ENCODE measurements around the gene CSAD.
"Not testable (repeated sequence)": the region's sequence is repeated elsewhere in the genome, so short reads cannot be mapped to it uniquely, and the experiment has no call there.

The CSAD gene

DNA sequence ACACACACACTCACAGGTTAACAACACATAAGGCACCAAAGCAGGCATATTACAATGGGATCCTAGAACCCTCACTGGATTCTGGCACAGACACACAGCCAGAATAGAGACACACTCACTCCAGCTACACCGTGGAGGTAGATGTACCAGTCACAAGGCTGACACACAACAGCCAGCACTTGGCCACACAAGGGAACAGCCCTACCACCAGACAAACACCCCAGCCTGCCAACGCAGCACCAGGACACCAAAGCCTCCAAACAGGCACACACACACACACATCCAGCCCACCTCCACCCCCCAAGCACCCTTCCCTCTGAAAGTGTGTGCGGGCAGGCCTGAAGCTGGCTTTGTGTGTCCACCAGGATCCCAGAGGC is 37.2 kb upstream of the CSAD start:
- FAIRE-seq: no peak

DNA sequence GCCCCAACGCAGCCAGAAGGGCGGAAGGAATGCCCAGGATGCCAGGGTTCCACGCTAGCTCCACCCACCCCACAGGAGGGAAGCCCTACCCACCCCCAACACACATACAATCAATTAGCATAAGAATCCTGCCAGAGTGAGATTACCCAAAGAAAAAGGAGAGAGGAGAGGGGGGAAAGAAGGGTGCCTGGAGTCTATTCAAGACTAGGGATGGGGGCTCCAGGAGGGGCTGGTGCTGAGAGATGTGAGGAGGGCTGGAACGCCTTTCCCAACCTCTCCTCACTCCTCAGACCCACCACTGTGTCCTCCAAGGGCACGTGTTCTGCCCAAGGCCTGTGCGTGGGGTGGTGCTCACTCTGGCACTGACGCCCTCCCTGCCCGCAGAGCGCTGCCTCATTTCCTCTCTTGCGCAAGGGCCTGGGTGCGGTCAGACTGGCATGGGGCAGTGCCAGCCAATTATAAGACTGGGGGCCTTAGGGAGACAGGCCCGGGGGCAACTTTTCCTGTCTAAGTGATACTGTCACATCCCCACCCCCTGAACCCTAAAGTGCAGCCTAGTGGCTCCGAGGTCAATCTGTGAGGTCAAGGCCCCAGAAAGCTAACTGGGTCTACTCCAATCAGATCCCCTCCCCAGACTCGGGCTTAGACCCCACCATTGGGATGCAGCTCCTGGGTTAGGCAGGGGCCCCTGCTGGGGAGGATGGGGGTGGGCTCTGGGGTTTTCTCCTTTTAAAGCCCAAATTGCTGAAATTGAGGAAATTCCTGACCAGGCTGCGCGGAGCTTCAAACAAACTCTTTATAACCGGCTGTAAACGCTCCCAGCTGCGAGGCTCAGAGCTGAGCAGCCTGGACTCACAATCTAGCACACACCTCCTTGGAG is 36.6 kb upstream of the CSAD start:
- FAIRE-seq: no peak

DNA sequence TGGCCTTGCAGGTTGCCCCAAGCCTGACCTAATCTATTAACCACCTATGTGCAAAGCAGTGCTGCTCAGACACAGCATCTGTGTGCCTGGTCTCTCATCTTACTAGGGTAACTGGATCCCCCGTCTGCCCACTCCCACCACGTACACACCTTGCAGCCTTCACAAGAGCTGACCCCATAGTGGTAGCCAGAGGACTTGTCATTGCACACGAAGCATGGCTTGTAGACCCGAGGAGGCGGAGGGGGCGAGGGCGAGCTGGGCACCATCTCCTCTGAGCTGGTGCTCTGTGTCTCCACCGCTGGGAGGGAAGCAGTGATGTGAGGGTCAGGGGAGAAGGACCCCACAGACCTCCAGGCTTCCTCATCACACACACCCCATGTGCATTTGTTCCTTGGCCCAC is 34.8 kb upstream of the CSAD start:
- FAIRE-seq: no peak

DNA sequence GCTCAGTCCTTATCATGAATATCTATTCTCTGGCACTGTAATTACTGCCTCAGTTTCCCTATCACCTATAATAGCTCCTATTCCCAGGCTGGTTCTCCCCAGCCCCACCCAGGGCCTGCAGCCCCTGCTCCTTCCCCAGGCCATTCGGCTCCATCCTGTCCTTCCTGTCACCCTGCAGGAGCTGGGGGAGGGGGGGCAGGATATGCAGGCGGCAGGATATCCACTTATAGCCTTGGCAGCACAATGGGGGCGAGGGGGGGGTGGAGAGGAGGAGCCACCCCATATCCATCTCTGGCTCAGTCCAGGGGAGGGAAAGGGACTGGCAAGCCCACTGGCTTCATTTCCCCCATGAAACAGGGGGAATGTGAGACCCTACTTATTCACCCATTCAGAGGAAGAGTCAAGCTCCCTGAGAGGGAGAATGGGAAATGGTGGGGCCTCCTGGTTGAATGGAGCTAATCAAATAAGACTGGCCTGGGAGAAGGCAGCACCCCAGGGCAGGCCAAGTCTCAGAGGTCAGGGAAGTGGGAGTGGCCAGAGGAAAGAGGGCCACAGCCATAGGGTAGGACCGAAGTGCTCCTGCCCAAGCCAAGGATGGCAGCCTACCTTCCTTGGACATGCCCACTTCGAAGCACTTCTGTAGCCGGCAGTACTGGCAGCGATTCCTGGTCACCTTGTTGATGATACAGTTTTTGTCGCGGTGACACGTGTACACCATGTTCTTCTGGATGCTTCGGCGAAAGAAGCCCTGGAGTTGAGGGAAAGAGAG is 34.1 kb upstream of the CSAD start:
- no peak for FAIRE-seq

DNA sequence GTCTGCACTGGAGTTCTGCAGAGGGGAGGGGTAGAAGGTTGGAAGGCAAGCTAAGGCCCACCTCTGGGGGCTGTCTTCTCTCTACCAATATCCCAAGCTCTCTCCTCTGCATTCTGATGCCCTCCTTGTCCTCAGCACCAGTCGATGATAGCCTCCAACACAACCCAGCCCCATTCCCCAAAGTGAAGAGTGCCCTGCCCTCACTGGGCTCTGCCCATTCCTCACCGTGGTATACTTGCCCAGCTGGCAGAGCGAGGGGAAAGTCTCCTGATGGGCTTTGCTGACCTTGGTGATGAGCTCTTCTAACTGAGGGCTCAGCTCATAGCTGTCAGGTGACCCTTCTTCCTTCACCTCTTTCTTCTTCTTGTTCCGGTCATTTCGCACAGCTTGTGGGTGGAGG is 33.5 kb upstream of the CSAD start:
- FAIRE-seq: no peak

DNA sequence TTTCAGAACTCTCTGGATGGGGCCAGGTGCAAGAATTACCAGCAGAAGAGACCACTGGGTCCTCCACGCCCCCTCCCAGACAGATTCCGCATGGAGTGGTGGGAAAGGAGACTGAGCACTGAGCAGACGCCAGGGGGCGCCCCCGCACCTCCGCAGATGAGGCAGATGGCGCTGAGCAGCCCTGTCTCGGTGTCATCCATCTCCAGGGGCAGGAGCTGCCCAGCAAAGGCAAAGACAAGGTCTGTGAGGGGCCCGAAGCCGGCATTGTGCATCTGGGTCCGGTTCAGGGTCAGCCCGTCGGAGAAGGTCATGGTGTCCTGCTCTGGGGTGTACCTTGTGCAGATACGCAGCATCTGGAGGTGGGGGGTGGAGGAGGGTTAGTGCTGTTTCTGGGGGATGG is 32.6 kb upstream of the CSAD start:
- no peak for FAIRE-seq

DNA sequence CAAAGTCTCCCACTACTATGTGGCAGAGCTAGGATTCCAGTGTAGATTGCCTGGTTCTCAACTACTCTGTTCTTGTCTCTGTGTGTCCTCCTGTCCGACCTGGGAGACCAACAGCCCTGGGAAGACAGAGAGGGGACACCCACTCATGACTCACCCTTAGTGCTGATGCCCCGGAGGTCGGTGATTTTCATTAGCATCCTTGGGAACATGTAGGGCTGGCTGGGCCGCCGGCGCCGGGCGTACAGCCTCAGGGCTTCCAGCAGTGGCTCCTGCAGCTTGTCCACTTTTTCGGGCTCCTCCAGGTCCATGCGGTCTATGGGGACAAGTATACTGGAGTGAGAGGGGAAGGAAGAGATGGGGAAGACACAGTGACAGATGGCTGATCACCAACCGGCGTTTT is 32.2 kb upstream of the CSAD start:
- no peak for FAIRE-seq

DNA sequence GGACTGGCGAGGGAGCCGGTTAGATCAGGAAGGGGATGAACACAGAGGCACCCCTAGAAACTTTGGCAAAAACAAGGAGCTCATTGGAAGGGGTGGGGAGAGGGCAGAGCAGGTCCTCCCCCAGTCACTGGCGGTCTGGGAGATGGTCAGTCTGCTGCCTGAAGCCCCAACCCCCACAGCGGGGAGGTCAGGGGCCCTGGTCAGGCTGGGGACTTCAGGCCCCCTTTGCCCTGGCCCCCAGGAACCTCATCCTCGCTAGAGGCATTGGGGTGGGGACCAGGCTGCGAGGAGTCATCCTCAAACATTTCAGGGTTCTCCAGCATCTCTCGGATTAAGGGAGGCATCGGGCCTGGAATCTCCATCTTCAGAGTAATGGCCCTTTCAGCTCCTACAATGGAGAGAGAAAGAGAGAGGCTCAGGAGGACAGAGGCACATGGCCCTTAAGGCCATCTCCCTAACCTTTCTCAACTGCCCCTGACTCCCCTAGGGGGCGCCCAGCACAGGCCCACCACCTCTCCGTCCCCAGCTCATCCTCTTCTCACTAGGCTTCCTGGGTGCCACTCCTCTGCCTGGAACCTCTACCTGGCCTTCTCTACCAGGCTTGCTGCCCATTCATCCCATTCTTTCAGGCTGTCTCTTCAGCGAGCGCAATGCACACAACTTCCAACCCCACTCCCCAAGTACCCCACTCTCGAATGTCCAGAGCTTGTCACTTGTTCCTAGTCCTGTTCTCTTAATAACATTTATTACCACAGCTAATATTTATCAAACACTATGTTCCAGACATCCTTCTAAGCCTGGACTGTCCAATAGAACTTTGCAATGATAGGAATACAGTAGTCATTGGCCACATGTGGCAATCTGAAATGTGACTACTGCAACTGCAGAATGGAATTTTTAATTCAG is 31.0 kb upstream of the CSAD start:
- no peak for FAIRE-seq

DNA sequence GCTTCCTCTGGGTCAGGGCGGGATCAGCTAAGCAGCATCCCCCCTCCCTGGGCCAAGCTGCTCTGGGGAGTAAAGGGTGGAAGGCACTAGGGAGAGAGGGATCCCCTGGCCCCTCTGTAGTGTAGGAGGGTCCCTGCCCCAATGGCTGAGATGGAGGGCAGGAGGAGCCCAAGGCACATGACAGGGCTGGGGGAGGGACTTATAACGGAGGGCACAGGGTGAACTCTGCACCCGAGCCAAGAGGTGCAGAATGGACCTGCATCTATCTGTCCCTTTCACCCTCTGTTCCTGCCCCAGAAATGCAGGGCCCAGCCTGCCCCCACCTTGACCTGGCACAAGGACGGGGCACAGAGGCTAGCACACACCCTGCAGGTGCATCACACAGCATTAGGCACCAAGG is 30.1 kb upstream of the CSAD start:
- FAIRE-seq: no peak

DNA sequence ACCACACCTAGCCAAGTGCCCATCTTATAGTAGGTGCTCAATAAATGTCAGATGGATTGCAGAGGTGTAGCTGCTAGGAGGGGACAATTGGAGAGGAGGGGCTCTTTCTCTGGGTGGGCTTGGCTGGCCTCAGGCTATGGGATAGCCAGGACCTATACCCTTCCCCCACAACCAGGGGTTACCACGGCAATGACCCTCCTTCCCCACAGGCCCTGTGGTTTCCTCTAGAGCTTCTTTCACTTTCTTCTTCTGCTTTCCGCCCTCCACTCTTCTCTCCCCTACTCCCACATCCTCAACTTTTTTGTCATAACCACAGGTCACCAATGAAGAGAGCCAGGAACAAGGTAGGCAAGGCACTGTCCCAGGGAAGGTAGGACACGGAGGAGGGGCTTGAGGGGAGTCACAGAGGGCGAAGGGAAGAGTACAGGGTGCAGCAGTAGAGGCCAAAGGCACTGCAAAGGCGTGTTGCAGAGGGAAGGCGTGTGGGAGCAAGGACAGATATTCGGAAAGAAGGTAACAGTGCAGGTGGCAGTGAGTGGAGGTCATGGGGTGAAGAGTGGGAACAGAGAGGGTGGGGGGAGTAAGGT is 28.2 kb upstream of the CSAD start:
- no peak for FAIRE-seq

DNA sequence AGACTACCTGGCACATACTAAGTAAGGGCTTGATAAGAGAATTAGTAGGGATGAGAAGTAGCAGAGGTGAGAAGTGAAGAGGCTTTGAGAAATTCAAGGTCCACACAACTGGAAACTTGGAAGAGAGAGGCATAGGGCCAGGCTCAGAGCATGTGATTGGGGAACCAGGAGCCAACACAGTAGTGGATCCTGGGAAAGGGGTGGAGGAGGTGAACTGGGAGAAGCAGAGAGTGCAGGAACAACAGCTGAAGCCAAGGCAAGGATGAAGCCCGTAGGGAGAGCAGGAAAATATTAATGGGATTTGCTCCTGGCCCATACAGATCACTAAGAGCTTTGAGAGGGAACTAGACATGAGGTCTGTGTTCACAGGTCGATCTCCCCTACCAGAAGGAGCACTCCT is 27.7 kb upstream of the CSAD start:
- no peak for FAIRE-seq

DNA sequence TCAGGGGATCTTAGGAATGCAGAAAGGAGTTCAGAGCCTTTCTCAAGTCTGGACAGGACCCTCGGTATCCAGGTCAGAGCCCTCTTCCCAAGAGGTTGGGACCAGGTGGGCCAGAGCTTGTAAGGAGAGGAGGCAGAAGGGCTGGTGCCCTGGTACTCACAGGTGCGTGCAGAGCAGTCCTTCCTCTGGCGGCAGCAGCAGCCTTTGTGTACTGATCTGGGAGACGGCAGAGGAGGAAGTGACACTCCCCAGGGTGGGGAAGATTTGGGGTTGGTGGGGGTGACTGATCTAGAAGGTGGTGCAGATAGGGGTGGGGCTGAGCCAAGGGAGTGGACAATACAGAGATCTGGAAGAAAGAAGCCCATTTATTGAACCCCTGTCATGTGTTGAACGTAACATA is 26.3 kb upstream of the CSAD start, which contains the start of gene ITGB7:
TSS of gene ITGB7 (minus strand) at position 210 of the 400 bp plus-strand sequence. CDS start 6,808 bp downstream, outside the sequence.
- no peak for FAIRE-seq

DNA sequence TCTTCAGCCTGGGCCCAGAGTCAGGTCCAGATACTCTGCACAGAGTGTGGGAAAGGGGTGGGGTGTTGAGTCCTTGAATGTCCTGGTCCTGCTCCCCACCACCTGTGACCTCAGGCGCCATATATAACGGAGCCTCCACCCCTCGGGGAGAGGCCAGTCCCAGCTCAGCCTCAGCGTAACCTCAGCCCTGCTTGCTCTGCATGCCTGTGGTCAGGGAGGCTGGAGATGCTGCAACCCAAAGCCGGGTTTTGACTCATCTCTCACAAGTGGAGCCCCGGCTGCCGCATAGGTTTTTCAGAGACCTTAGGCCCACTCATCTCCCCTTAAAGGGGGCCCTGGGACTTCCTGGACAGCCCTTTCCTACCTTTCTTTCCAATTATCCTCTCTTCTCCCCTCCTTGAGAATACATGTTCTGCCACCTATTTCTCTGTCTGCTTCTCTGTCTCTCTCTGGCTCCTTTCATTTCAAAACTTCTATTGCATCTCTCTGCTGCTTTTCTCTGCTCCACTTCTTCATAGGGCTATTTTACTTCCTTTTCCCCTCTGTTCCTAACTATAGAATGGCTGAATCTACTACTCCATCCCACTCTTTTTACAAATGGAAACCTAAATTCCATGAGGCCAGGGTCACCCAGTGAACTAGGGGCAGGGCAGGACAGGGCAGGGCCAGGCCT is 25.2 kb upstream of the CSAD start:
- FAIRE-seq: no peak

DNA sequence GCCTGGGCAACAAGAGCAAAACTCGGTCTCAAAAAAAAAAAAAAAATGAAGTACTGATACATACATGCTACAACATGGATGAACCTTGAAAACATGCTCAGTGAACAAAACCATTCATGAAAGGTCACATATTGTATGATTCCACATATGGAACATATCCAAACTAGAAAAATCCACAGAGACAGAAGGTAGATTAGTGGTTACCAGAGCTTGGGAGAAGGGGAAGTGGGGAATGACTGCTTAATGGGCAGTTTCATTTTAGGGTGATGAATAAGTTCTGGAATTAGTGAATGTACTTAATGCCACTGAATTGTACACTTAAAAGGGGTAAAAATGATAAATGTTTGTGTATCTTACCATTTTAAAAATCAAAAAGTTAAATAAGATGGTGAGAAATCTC is 23.6 kb upstream of the CSAD start:
- no peak for FAIRE-seq

DNA sequence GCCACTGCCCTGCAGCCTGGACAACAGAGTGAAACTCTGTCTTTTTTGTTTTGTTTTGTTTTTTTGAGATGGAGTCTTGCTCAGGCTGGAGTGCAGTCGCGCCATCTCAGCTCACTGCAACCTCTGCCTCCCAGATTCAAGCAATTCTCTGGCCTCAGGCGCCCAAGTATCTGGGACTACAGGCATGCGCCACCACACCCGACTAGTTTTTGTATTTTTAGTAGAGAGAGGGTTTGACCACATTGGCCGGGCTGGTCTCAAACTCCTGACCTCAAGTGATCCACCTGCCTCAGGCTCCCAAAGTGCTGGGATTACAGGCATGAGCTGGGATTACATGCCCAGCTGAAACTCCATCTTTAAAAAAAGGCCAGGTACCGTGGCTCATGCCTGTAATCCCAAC is 21.6 kb upstream of the CSAD start:
- FAIRE-seq: not testable (repeated sequence)

DNA sequence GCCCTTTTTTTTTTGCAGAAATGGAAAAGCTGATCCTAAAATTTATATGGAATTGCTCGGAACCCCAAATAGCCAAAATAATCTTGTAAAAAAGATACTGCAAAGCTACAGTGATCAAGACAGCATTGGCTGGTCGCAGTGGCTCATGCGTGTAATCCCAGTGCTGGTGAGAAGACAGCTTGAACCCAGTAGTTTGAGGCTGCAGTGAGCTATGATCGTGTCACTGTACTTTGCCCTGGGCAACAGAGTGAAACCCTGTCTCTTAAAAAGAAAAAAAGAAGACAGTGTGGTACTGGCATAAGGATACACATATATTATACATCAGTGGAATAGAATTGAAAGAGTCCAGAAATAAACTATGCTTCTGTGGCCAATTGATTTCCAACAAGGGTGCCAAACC is 20.9 kb upstream of the CSAD start:
- no peak for FAIRE-seq

DNA sequence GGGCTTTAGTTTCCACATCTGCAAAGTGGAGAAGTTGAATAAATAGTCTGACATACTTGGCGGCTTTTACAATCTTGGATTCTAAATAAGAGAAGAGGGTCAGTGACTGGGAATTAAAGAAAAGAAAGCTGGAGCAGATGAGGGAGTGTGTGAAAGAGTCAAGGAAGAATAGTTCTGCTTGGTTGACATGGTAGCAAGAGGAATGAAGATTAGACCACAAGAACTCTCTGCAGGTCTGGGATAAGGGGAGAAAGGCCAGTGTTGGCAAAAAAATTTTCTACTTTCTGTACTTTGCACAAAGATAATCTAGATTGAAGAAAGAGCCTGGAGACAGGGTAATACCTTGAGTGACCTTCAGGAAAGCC is 20.4 kb upstream of the CSAD start:
- FAIRE-seq: no peak

DNA sequence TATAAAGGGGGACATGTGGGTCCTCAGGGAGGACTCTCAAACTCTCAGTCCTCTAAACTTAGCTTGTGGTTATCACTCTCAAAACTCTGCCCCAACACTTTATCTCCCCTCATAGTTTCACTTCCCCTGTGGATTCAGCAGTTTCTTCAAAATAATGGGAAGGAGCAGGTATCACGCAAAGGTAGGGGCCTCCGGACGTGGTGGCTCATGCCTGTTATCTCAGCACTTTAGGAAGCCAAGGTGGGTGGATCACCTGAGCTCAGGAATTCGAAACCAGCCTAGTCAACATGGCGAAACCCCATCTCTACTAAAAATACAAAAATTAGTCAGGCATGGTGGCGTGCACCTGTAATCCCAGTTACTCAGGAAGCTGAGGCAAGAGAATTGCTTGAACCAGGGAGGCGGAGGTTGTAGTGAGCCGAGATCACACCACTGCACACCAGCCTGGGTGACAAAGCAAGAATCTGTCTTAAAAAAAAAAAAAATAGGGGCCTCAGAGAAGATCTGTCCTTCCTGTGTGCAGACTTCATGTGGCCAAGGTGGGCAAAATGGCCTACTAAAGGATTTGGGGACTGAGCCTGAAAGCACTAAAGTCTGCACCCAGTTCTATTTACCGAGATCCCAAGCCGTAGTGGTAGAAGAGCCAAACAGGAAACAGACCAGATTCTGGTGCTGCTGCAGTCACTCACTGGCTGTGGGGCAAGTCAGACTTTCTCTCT is 19.9 kb upstream of the CSAD start:
- no peak for FAIRE-seq

DNA sequence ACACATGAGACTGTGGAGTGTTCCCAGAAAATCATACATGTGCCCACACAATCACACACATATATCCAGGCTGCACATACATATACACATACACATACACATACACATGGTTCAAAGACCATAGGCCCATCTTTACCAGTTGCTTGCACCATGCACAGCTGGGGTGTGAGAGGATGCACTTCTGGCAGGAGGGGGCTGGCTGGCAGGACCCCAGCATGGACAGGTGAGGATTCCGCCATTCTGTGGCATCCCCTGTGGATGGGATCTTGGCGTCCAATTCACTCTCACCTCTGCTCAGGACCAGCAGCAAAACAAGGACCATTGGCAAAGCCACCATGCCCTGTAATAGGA is 19.4 kb upstream of the CSAD start:
- FAIRE-seq: no peak

DNA sequence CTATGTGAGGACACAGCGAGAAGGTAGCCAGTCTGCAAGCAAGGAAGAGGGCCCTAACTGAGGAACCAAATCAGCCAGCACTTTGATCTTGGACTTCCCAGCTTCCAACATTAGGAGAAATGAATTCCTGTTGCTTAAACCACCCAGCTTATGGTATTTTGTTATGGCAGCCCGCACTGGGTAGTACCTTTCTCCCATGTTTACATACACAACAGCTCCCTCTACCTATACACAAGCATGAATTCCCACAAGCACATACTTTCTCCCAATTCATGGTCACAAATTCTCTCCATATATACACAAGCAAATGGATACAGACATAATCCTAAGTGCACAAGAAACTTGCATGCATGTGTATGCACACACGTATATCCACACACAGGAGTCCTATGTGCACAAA is 19.0 kb upstream of the CSAD start:
- no peak for FAIRE-seq

DNA sequence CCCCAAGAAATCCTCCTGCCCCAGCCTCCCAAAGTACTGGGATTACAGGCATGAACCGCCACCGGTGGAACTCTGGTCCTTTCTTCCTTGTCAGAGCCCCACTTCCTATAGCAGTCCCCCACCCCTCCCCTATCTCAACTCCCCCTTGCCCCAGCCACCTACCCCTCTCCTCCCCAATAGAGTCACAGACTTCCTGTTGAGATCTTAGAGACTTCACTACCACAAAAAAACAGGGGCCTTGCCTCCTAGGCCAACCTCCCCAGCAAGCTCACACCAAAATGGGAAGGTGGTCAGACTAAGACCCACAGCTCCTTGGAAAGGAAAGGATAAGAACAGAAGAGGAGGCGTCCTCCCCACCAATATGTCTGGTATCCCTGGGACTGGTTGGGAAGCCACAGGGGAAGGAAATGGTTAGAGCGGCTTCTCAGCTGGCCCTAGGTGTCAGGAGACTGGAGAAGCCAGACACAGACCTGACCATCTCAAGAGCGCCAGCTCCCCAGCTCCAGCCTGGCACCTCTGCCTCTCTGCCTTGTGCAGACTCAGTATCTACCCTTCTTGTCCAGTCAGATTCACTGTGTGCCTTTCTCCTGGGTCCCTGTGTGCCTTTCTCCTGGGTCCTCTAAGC is 17.9 kb upstream of the CSAD start:
- FAIRE-seq: no peak
